Measurements from ENCODE around the gene DDX60. TPM values are rescaled to one million over a fixed set of nuclear protein-coding genes. Genes with fewer than 3 reads are reported as not detected.

Gene DDX60, protein sequence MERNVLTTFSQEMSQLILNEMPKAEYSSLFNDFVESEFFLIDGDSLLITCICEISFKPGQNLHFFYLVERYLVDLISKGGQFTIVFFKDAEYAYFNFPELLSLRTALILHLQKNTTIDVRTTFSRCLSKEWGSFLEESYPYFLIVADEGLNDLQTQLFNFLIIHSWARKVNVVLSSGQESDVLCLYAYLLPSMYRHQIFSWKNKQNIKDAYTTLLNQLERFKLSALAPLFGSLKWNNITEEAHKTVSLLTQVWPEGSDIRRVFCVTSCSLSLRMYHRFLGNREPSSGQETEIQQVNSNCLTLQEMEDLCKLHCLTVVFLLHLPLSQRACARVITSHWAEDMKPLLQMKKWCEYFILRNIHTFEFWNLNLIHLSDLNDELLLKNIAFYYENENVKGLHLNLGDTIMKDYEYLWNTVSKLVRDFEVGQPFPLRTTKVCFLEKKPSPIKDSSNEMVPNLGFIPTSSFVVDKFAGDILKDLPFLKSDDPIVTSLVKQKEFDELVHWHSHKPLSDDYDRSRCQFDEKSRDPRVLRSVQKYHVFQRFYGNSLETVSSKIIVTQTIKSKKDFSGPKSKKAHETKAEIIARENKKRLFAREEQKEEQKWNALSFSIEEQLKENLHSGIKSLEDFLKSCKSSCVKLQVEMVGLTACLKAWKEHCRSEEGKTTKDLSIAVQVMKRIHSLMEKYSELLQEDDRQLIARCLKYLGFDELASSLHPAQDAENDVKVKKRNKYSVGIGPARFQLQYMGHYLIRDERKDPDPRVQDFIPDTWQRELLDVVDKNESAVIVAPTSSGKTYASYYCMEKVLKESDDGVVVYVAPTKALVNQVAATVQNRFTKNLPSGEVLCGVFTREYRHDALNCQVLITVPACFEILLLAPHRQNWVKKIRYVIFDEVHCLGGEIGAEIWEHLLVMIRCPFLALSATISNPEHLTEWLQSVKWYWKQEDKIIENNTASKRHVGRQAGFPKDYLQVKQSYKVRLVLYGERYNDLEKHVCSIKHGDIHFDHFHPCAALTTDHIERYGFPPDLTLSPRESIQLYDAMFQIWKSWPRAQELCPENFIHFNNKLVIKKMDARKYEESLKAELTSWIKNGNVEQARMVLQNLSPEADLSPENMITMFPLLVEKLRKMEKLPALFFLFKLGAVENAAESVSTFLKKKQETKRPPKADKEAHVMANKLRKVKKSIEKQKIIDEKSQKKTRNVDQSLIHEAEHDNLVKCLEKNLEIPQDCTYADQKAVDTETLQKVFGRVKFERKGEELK (N-terminal part only)
- 7.5 and 13.5 TPM in 2 replicates for total RNA-seq

DNA sequence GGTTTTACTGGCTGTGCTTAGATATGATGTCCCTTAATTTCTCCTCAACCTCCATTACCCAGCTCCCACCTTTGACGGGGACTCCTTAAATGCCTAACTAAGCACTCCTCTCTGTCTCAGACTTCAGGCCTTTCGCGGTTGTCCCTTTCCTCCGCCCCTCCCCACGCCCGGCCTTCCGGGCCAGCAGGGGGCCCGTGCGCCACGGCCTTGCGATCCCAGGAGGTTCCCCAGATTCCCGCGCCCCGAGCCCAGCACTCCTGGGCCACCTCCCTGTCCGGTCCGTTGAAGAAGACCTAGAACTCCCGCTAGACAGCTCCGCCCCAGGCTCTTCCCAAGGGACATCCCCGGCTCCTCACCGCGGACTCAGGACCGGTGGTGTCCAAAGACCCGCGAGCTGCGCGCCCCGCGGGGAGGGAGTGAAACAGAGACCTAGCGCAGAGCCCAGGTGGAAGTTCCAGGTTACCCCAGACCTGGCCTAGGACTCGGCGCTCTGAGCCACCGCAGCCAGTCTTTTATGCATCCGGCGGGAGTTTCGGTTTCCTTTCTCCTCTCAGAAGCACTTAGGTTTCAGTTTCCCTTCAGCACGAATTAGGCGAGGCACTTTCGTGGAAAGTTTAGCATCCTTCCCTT, at the start of gene DDX60:
DDX60 (minus strand) TSS at position 487 of the 630 bp plus-strand sequence. CDS start 7,493 bp downstream, outside the sequence.

Other genes with a start within 250 kb of the DDX60 start
- gene ANXA10, start 226.2 kb downstream of the DDX60 start, total RNA-seq = not detected in 2 replicates
- 3.8 and 6.6 TPM in 2 replicates for gene DDX60L, start 161.7 kb upstream of the DDX60 start, total RNA-seq
- 303 and 367 TPM in 2 replicates for gene PALLD, start 178.3 kb upstream of the DDX60 start, total RNA-seq

Data from nasal cavity respiratory epithelium epithelial cell of viscerocranial mucosa (primary cell).